Sigmoid colon (tissue), 4 donors: ENCODE results near the gene TCP11X1.
"Not testable (repeated sequence)": the region's sequence is repeated elsewhere in the genome, so short reads cannot be mapped to it uniquely, and the experiment has no call there.

Source experiments
- EP300 ChIP-seq, 4 donors: sonication (generic); formaldehyde crosslinking; IDR thresholded peaks; one replicate each; pipeline ENCODE4 v1.6.1; 2017; ENCODE audit warnings: antibody characterized with exemption in 4 of 4
- POLR2A ChIP-seq, 2 donors: fragments of 450-650 bp; IDR thresholded peaks; one replicate each; pipeline ENCODE4 v1.6.1; 2016; ENCODE audit warnings: antibody characterized with exemption in 2 of 2, mild to moderate bottlenecking in 2 of 2, moderate library complexity in 2 of 2
- TF ChIP-seq, protein P1 (sequence below), 4 experiments: fragments of 450-650 bp in 3 of 4; fragments of 200-600 bp in 1 of 4; IDR thresholded peaks; one replicate each; pipeline ENCODE4 v1.5.1; 2016 to 2019; ENCODE audit warnings: antibody characterized with exemption in 4 of 4, mild to moderate bottlenecking in 3 of 4, moderate library complexity in 2 of 4

DNA sequence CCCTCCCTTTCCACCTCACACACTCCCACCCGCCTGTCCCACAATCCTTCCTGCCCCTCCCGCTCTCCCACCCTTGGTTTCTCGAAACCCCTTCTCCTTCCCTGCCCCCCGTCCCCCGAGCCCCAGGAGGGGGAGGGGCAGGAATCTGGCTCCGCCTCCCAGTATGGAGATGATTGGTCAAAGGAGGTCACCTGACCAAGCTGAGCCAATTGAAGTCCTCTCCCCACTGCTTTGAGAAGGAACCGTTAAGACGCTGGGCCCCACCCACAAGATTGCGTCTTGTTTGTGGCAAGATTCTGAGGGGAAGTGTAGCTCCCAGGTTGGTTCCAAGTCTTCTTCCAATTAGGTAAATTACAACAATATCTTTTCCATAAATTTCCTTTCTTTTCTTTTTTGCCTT is 31.8 kb downstream of the TCP11X1 start, which contains the start of gene NXF2:
- TF ChIP-seq, protein P1, sequence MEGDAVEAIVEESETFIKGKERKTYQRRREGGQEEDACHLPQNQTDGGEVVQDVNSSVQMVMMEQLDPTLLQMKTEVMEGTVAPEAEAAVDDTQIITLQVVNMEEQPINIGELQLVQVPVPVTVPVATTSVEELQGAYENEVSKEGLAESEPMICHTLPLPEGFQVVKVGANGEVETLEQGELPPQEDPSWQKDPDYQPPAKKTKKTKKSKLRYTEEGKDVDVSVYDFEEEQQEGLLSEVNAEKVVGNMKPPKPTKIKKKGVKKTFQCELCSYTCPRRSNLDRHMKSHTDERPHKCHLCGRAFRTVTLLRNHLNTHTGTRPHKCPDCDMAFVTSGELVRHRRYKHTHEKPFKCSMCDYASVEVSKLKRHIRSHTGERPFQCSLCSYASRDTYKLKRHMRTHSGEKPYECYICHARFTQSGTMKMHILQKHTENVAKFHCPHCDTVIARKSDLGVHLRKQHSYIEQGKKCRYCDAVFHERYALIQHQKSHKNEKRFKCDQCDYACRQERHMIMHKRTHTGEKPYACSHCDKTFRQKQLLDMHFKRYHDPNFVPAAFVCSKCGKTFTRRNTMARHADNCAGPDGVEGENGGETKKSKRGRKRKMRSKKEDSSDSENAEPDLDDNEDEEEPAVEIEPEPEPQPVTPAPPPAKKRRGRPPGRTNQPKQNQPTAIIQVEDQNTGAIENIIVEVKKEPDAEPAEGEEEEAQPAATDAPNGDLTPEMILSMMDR (IDR thresholded peaks at IDR 0.05), result not testable (repeated sequence)
- not testable (repeated sequence) for TF ChIP-seq POLR2A, EP300 (IDR thresholded peaks at IDR 0.05)
